ENCODE results near the gene CD3D. TPM values are rescaled to one million over a fixed set of nuclear protein-coding genes. Genes with fewer than 3 reads are reported as not detected.

CD3D gene
- total and polyA plus RNA-seq, 11 donors, result 0.38 to 11.2 (median 1.7) TPM; not detected in 5

- Histone ChIP-seq H3K4me1 (no peaks in the 10 kb centered on the region), H3K27ac (peak overlapping the region in 1 of 12 donors; percentile 10), H3K36me3 (no peaks in the 10 kb centered on the region), H3K9me3 (no peaks in the 10 kb centered on the region), H3K4me3 (peak overlapping the region in 1 of 12 donors; percentile 9), H3K27me3 (no peaks in the 10 kb centered on the region)
- TF ChIP-seq CTCF (IDR thresholded peaks at IDR 0.05), result peak in 11 of 12 donors; percentile 18 to 61 (median 44)
- TF ChIP-seq POLR2A (IDR thresholded peaks at IDR 0.05), result no peak
- peak in 1 of 5 donors; percentile 23 for DNase-seq
- peak; percentile 67 to 88 (median 82) for ATAC-seq
- WGBS, 4 donors, result 18 to 27% (median 22%) methylated on average over 9 of the region's 9 CpGs
- intact Hi-C loops (cut with DNase I), result loop anchor here (1.0 to 5.0 kb wide), 8 partner anchors 92 to 146 kb away; partner anchors contain the start of gene SCN4B (in 1 of the 10)
Observed at GRCh38 chr11:118290923-118291322, 51.6 kb downstream of the CD3D start.

- H3K27me3 ChIP-seq, result no peaks in the 10 kb centered on the region
- no peak for ATAC-seq
- H3K9me3 ChIP-seq, result peaks cover 0 to 4% (median 0%) of the 10 kb centered on the region in 12 donors
- H3K36me3 ChIP-seq, result no peaks in the 10 kb centered on the region
- no peaks in the 10 kb centered on the region for H3K4me1 ChIP-seq
- no peak overlapping the region for H3K27ac ChIP-seq
- TF ChIP-seq CTCF (IDR thresholded peaks at IDR 0.05) (no peak), POLR2A (IDR thresholded peaks at IDR 0.05) (no peak)
- intact Hi-C loops (cut with DNase I), result no loop called here
- no peak overlapping the region for H3K4me3 ChIP-seq
- no peak for DNase-seq
Observed at GRCh38 chr11:118289401-118289800, 53.1 kb downstream of the CD3D start.

Other genes starting within 250 kb of the CD3D start
- gene SCN4B, start 189.9 kb downstream of the CD3D start, total RNA-seq, result 10 to 100 TPM in 6 of 9 donors, 1 to 10 TPM in 3; 2.1 to 16.9 (median 12.7) TPM
- gene SCN4B, start 189.9 kb downstream of the CD3D start, polyA plus RNA-seq, result 1 to 10 TPM; 6.4 to 8.6 TPM
- gene SCN2B, start 166.1 kb downstream of the CD3D start, total RNA-seq, result 10 to 100 TPM in 5 of 9 donors, 1 to 10 TPM in 4; 3.6 to 32.5 (median 11.8) TPM
- gene SCN2B, start 166.1 kb downstream of the CD3D start, polyA plus RNA-seq, result 10 to 100 TPM in 1 of 2 donors, 1 to 10 TPM in 1; 5.0 to 17.5 TPM
- 10 to 100 TPM in 2 of 9 donors, 1 to 10 TPM in 6, under 1 TPM in 1; 0.90 to 18.4 (median 2.0) TPM for gene JAML, start 117.7 kb downstream of the CD3D start, total RNA-seq
- gene JAML, start 117.7 kb downstream of the CD3D start, polyA plus RNA-seq, result 1 to 10 TPM; 1.4 to 1.6 TPM
- 1 to 10 TPM; 1.3 to 6.2 (median 3.3) TPM for gene MPZL3, start 90.3 kb downstream of the CD3D start, total RNA-seq
- 1 to 10 TPM; 1.3 to 4.2 TPM for gene MPZL3, start 90.3 kb downstream of the CD3D start, polyA plus RNA-seq
- 10 to 100 TPM in 7 of 9 donors, 1 to 10 TPM in 2; 8.3 to 29.6 (median 13.2) TPM for gene MPZL2, start 78.4 kb downstream of the CD3D start, total RNA-seq
- gene MPZL2, start 78.4 kb downstream of the CD3D start, polyA plus RNA-seq, result 1 to 10 TPM; 7.4 to 7.7 TPM
- gene CD3E, start 38.0 kb downstream of the CD3D start, total RNA-seq, result 10 to 100 TPM in 1 of 9 donors, 1 to 10 TPM in 1, under 1 TPM in 6, not detected in 1; 0.17 to 12.0 (median 0.57) TPM
- under 1 TPM; 0.25 to 0.38 TPM for gene CD3E, start 38.0 kb downstream of the CD3D start, polyA plus RNA-seq
- gene CD3G, start 1.6 kb upstream of the CD3D start, total RNA-seq, result 1 to 10 TPM in 2 of 9 donors, under 1 TPM in 4, not detected in 3; 0.26 to 4.3 (median 0.41) TPM
- under 1 TPM in 1 of 2 donors, not detected in 1; 0.10 TPM for gene CD3G, start 1.6 kb upstream of the CD3D start, polyA plus RNA-seq
- 10 to 100 TPM; 35.6 to 50.3 (median 40.9) TPM for gene UBE4A, start 16.9 kb upstream of the CD3D start, total RNA-seq
- gene UBE4A, start 16.9 kb upstream of the CD3D start, polyA plus RNA-seq, result 10 to 100 TPM; 13.0 to 23.4 TPM
- gene ATP5MG, start 58.9 kb upstream of the CD3D start, total RNA-seq, result 100 to 1,000 TPM in 8 of 9 donors, 10 to 100 TPM in 1; 96.4 to 702 (median 559) TPM
- gene ATP5MG, start 58.9 kb upstream of the CD3D start, polyA plus RNA-seq, result 100 to 1,000 TPM; 299 to 843 TPM
- gene KMT2A, start 93.8 kb upstream of the CD3D start, total RNA-seq, result 100 to 1,000 TPM in 1 of 9 donors, 10 to 100 TPM in 8; 16.5 to 117 (median 41.5) TPM
- 10 to 100 TPM in 1 of 2 donors, 1 to 10 TPM in 1; 9.9 to 17.6 TPM for gene KMT2A, start 93.8 kb upstream of the CD3D start, polyA plus RNA-seq
- 1 to 10 TPM in 4 of 9 donors, under 1 TPM in 3, not detected in 2; 0.37 to 3.1 (median 1.1) TPM for gene TTC36, start 184.8 kb upstream of the CD3D start, total RNA-seq
- gene TTC36, start 184.8 kb upstream of the CD3D start, polyA plus RNA-seq, result under 1 TPM in 1 of 2 donors, not detected in 1; 0.23 TPM
- 10 to 100 TPM in 5 of 9 donors, 1 to 10 TPM in 4; 7.3 to 26.8 (median 10.8) TPM for gene TMEM25, start 188.5 kb upstream of the CD3D start, total RNA-seq
- gene TMEM25, start 188.5 kb upstream of the CD3D start, polyA plus RNA-seq, result 1 to 10 TPM; 3.9 to 6.9 TPM
- gene IFT46, start 223.2 kb upstream of the CD3D start, total RNA-seq, result 10 to 100 TPM; 14.7 to 39.0 (median 21.7) TPM
- 10 to 100 TPM; 22.9 to 29.1 TPM for gene IFT46, start 223.2 kb upstream of the CD3D start, polyA plus RNA-seq
- gene ARCN1, start 229.7 kb upstream of the CD3D start, total RNA-seq, result 100 to 1,000 TPM in 4 of 9 donors, 10 to 100 TPM in 5; 87.6 to 127 (median 99.6) TPM
- gene ARCN1, start 229.7 kb upstream of the CD3D start, polyA plus RNA-seq, result 100 to 1,000 TPM in 1 of 2 donors, 10 to 100 TPM in 1; 53.1 to 107 TPM

All from heart left ventricle (tissue), 16 donors.